ENCODE measurements around the gene ENTPD8. TPM values are rescaled to one million over a fixed set of nuclear protein-coding genes. Genes with fewer than 3 reads are reported as not detected.

The ENTPD8 gene, protein sequence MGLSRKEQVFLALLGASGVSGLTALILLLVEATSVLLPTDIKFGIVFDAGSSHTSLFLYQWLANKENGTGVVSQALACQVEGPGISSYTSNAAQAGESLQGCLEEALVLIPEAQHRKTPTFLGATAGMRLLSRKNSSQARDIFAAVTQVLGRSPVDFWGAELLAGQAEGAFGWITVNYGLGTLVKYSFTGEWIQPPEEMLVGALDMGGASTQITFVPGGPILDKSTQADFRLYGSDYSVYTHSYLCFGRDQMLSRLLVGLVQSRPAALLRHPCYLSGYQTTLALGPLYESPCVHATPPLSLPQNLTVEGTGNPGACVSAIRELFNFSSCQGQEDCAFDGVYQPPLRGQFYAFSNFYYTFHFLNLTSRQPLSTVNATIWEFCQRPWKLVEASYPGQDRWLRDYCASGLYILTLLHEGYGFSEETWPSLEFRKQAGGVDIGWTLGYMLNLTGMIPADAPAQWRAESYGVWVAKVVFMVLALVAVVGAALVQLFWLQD
- total RNA-seq (2022; extraction: Qiagen RNA extraction), result 0.09 to 0.24 TPM (median 0.14 TPM) in 5 replicates

DNA sequence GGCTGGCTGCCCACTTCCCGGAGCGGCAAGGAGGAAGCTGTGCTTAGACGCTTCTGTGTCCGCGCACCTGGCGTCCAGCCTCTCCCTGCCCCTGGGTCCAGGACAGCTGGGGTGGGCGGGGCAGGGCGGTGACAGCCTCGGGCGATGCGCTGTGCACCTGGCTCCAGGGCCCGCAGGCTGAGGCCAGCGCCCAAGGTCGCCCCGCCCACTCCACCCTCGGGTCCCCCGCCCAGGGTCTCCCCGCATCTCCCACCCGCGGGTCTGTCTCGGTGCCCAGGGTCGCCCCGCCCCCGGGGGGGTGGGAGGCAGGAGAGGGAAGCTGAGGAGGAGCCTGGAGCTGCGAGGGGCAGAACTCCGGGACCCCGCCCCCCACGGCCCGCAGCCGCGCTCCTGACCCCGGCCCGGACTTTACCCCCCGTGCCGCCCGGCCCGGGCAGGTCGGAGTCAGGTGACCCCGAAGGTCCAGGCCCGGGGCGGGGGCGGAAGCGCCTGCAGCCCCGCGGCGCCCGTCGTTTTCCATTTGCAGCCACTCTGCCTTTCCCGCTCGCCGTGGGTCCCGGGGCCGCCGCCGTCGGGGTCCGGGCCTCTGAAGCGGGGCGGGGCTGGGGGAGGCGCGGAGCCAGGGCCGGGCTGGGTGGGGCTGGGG, at the start of gene ENTPD8:
TSS of gene ENTPD8 (minus strand) at position 69 of the 646 bp plus-strand sequence. CDS start 3,072 bp downstream, outside the sequence.

GRCh38 chr9:137459152-137459600, 18.0 kb upstream of the ENTPD8 start, which contains the start of gene NSMF:
Gene NSMF (minus strand): TSS chr9:137459334. CDS start chr9:137459102, 232 bp downstream.

GRCh38 chr9:137422604-137423513, 18.3 kb downstream of the ENTPD8 start, which contains the start of the genes EXD3 and NOXA1:
Gene EXD3 (minus strand): TSS chr9:137423162. CDS start chr9:137395357, 27,805 bp downstream.
Gene NOXA1 (plus strand): TSS chr9:137423393. CDS start chr9:137423530, 137 bp downstream.

Other genes starting within 250 kb of the ENTPD8 start
- gene TPRN, start 240.6 kb downstream of the ENTPD8 start, total RNA-seq (2022; extraction: Qiagen RNA extraction), result 9.2 to 11.6 TPM (median 10.2 TPM) in 5 replicates
- 35.3 to 45.9 TPM (median 45.0 TPM) in 5 replicates for gene TMEM203, start 235.7 kb downstream of the ENTPD8 start, total RNA-seq (2022; extraction: Qiagen RNA extraction)
- 14.8 to 16.5 TPM (median 15.2 TPM) in 5 replicates for gene NDOR1, start 235.7 kb downstream of the ENTPD8 start, total RNA-seq (2022; extraction: Qiagen RNA extraction)
- 1.2 to 1.9 TPM (median 1.7 TPM) in 5 replicates for gene RNF208, start 219.1 kb downstream of the ENTPD8 start, total RNA-seq (2022; extraction: Qiagen RNA extraction)
- gene CYSRT1, start 216.2 kb downstream of the ENTPD8 start, total RNA-seq (2022; extraction: Qiagen RNA extraction), result 3.0 to 5.5 TPM (median 4.2 TPM) in 5 replicates
- gene RNF224, start 213.9 kb downstream of the ENTPD8 start, total RNA-seq (2022; extraction: Qiagen RNA extraction), result 0.07 to 0.24 TPM (median 0.14 TPM) in 5 replicates
- 0.05 to 0.16 TPM (median 0.07 TPM) in 4 of 5 replicates, not detected in the other for gene SLC34A3, start 210.5 kb downstream of the ENTPD8 start, total RNA-seq (2022; extraction: Qiagen RNA extraction)
- gene TUBB4B, start 200.1 kb downstream of the ENTPD8 start, total RNA-seq (2022; extraction: Qiagen RNA extraction), result 681 to 782 TPM (median 752 TPM) in 5 replicates
- gene STPG3, start 190.1 kb downstream of the ENTPD8 start, total RNA-seq (2022; extraction: Qiagen RNA extraction), result not detected in 5 replicates
- 52.4 to 60.5 TPM (median 56.8 TPM) in 5 replicates for gene NELFB, start 186.0 kb downstream of the ENTPD8 start, total RNA-seq (2022; extraction: Qiagen RNA extraction)
- 19.9 to 27.5 TPM (median 25.0 TPM) in 5 replicates for gene TOR4A, start 163.6 kb downstream of the ENTPD8 start, total RNA-seq (2022; extraction: Qiagen RNA extraction)
- 2.5 to 5.1 TPM (median 3.9 TPM) in 5 replicates for gene NRARP, start 139.1 kb downstream of the ENTPD8 start, total RNA-seq (2022; extraction: Qiagen RNA extraction)
- gene EXD3, start 18.2 kb downstream of the ENTPD8 start, total RNA-seq (2022; extraction: Qiagen RNA extraction), result 4.4 to 6.8 TPM (median 6.5 TPM) in 5 replicates
- 0.79 to 1.8 TPM (median 1.7 TPM) in 5 replicates for gene NOXA1, start 18.0 kb downstream of the ENTPD8 start, total RNA-seq (2022; extraction: Qiagen RNA extraction)
- gene NSMF, start 18.0 kb upstream of the ENTPD8 start, total RNA-seq (2022; extraction: Qiagen RNA extraction), result 33.9 to 42.1 TPM (median 40.2 TPM) in 5 replicates
- gene PNPLA7, start 109.0 kb upstream of the ENTPD8 start, total RNA-seq (2022; extraction: Qiagen RNA extraction), result 0.54 to 0.80 TPM (median 0.71 TPM) in 5 replicates
- 39.3 to 97.7 TPM (median 86.3 TPM) in 5 replicates for gene MRPL41, start 110.5 kb upstream of the ENTPD8 start, total RNA-seq (2022; extraction: Qiagen RNA extraction)
- gene DPH7, start 137.6 kb upstream of the ENTPD8 start, total RNA-seq (2022; extraction: Qiagen RNA extraction), result 28.0 to 30.3 TPM (median 29.0 TPM) in 5 replicates
- gene ZMYND19, start 149.2 kb upstream of the ENTPD8 start, total RNA-seq (2022; extraction: Qiagen RNA extraction), result 43.0 to 64.5 TPM (median 56.9 TPM) in 5 replicates
- gene ARRDC1, start 164.3 kb upstream of the ENTPD8 start, total RNA-seq (2022; extraction: Qiagen RNA extraction), result 54.2 to 66.1 TPM (median 61.1 TPM) in 5 replicates
- gene EHMT1, start 177.6 kb upstream of the ENTPD8 start, total RNA-seq (2022; extraction: Qiagen RNA extraction), result 37.8 to 50.0 TPM (median 44.5 TPM) in 5 replicates